SW480 (cell line): Measurements from ENCODE around the gene GRID1.

Experiments used
- DNase-seq: peaks from one replicate; pipeline ENCODE4 v3.0.0-alpha.2; 2016; ENCODE audit warnings: low spot score

The GRID1 gene

DNA sequence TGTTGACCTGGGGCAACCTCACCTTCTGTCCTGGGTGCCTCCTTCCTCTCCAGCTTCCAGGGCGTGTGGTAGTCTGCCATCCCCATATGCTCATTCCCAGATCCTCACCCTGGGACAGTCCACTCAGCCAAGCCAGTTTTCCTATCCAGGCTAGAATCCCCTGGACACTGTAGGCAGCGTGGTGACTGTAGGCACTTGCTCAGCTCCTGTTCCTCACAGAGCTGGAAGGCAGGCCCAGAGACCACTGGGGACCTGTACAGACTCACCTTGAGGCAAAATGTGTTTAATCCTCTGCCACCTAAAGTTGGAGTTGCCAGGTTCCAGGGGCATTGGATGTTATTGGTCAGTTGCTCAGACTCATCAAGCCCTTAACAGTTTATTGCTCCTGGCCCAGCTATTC lies 2.4 kb upstream of the GRID1 start:
- no peak for DNase-seq

DNA sequence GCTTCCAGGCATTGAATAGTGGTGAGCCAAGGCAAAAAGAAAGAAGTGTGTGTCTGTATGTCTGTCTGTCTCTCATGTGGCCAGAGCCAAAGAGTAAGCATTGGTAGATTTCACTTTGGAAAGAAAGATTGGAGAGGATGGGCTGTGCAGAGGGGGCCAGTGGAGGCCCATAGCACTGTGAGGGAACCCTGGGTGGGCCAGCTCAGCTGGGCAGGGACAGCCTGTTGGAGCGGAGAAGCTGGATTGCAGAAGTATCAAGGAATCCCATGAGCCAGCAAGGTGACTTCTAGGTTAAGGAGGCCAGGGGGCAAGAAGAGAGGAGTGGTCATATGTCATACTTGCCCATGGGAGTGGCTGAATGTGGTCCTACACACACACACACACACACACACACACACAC lies 1.5 kb upstream of the GRID1 start:
- no peak for DNase-seq

DNA sequence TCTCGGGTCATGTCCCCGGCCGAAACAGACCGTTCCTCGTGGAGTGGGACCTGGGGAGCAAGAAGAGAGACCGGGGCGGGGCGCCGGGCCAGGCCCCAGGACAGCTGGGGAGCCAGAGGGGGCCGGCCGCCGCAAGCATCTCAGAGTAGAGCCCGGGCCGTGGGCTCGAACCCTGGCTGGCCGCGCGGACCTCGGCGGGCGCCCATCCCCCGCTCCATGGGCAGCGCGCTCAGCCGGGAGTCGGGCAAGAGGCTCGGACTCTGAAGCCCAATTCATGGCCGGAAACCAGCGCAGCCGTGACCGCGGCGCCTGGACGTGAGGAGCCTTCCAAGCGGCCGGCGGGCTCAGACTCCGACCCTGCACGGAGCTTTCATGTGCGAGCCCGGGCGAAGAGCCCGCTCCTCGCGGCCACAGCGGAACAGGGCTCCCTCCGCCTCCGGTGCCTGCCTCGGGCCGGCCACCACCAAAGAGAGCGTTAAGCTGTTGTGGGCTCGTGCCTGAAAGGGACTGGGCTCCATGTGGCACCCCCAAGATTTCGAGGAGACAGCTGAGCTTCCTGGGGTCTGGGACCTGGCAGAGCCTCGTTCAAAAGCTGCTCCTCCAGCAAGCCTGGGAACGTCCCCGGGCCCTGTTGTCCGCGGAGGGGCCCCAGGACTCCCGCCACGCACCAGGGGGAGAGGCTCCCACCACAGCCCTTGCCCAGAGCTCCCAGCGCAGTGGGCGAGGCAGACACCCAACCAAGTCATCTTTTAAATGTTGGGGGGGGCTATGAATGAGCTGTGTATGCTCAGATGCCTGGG lies 757 bp upstream of the GRID1 start:
- no peak for DNase-seq

DNA sequence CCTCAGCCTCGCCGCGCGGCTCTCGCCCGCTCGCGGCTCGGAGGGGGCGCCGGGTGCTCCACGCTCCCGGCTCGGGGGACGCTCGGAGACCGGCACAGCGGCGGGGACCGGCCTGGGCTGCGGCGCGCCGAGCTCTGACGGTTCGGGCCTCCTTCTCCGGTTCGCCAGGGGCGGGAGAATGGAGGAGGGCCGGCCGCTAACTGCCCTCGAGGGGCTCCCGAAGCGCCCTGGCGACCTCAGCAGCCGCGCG lies 232 bp upstream of the GRID1 start:
- DNase-seq = no peak

DNA sequence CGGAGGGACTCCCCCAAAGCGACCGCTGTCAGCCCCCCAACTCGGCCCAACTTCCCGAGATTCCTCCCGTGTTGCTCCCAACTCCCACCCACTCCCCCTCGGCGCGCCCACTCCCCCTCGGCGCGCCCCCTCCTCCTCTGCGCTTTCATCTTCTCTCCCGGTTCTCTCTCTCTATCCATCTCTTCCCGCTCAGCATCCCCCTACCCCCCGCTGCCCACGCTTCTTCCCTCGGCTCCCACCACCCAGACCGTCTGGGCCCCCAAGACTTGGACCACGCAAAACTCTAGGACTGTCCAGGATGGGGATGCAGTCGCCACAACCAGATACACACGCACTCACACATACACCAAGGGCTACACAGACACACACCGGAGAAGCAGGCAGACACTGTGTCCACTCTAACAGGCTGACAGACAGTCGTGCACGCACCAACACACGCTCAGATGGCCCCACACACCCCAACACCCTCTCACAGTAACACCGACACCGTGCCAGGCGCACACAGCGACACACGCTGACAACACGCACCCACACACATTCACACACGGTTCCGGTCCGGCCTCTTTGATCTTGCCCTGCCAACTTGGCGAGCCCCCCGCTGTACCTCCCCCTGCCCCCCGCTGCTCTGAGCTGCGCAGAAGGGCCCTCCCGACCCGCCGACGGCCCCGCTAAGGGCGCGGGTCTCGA lies 1.1 kb downstream of the GRID1 start:
- no peak for DNase-seq

DNA sequence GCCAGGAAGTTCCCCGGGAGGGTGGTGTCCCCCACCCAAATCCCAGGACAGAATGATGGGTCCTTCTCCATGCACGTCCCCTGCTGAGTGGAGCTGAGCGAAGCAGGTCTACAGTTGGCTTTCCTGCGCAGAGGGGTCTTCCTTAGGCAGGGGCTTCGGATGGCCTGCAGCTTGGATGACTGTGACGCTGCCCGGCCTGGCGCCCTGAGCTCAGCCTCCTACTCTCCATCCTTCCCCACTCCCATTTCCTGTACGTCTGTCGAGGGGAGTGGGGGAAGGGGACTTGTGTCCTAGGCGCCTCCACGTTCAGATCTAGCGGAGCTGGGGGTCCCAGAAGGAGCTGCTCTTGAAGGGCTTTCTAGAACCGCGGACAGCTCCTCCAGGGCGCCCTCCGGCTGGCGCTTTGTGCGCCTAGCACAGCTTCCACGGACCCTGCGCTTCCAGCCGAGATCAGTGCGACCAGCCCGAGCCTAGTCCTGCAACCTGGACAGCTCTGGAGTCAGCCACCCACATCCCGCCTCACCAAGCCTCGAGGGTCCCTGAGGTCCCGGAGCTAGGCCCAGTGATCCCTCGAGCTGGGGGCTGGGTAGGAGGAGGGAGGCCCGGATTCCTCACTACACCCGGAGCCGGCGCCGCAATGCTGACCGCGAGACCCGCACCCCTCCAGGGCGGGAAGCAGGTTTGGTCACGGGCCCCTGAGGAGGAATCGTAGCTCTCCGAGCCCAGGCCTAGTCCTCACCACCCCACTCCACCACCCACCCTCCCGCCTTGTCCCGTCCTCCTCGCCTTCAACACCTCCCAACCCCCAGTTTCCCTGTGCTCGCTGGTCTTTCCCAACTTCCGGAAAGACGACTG lies 1.9 kb downstream of the GRID1 start:
- no peak for DNase-seq

DNA sequence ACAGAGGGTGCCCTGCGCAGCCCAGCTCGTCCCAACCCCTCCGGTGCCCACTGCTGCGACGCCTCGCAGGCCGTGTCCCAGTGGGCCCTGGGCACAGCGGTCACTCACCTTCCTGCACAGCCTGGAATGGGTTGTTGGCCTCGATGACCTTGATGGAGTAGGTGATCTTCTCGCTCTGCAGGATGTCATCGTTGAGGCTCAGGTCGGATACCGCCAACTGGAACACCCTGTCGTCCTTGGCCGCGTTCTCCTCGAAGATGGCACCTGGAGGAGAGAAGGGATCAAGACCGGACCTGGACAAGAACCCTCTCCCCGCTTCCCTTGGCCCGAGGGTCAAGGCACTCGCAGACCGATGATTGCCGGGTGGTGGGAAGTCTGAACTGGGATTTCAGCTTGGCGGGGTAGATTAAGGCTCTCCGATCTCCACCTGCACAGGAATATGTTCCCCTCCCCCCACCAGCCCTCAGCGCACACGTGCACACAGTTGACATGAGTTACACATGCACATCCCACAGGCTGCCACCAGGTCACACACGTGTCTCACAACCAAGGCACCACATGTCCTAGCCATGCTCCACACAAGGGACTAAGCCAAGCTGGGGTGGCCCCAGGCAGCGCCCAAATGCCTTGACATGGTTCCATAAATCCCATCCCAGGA lies 2.6 kb downstream of the GRID1 start:
- DNase-seq = no peak

DNA sequence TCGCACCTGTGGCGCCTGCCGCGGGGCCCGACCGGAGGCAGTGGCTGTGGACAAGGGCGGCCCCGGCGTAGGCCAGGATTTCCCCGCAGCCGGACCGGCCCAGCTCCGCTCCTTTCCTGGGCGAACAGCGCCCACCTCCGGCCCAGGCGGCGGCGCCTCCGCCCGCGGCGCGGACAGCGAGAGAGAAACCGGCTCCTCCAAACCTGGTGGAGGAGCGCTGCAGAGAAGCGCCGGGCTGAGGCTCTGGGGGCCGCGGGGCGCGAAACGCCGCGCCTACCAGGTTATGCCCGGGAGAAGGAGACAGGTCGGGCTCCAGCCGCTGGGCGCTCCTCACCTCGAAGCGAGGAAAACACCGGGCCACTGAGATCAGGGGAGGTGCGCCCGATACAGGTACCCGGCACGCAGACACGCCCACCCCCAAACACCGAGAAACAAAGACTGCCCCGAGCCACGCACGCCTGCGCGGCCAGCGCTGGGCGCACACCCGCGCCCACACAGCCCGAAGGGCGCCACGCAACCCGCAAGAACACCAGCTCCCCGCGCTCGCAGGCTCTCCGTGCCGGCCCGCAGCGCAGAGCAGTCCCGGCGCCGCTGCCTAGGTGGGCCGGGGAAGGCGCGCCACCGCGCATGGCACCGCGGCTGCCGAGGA lies 3.3 kb downstream of the GRID1 start:
- DNase-seq = no peak

DNA sequence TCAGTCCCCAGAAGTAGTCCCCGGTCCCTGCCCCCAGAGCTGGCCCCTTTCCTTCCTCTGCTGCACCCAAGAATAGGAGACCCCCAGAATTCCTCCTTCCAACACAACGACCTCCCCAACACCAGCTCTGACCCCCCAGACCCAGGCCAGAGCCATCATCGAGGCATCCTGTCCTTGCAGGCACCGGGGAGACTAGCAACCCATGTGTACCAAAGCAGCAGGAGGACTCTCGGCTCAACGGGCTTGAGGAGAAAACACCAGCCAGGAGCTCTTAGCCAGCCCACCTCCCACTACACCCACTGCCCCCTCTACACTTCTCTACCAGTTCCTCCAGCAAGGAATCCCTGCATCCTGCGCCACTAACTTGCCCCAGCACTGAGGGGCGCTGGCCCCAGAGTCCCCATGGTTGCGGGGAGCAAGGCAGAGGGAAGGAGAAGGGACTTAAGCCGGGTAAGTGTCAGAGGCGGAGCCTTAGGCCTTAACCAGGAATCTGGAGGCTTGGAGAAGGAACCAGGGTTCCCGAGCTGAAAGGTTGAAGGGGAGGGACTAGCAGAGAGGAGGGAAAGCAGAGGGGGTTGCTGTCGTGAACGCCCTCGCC lies 3.9 kb downstream of the GRID1 start:
- no peak for DNase-seq

DNA sequence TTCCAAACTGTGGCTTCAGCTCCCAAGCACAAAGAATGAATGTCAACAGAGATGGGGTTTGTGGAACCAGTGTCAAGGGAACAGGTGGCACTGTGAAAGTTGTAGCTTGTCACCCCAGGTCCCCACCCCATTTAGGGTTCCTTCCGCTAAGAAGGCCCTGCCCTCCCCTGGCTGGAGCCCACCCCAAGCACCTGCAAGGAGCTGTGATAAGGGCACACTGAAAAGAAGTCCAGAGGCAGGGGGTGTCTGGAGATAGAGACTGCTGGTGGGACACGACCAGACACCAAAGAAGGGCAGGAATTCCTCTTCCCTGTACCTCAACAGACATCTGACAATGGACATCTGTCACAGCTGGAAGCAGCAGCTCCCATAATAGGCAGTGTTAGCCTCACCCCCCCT lies 4.5 kb downstream of the GRID1 start:
- DNase-seq = no peak

DNA sequence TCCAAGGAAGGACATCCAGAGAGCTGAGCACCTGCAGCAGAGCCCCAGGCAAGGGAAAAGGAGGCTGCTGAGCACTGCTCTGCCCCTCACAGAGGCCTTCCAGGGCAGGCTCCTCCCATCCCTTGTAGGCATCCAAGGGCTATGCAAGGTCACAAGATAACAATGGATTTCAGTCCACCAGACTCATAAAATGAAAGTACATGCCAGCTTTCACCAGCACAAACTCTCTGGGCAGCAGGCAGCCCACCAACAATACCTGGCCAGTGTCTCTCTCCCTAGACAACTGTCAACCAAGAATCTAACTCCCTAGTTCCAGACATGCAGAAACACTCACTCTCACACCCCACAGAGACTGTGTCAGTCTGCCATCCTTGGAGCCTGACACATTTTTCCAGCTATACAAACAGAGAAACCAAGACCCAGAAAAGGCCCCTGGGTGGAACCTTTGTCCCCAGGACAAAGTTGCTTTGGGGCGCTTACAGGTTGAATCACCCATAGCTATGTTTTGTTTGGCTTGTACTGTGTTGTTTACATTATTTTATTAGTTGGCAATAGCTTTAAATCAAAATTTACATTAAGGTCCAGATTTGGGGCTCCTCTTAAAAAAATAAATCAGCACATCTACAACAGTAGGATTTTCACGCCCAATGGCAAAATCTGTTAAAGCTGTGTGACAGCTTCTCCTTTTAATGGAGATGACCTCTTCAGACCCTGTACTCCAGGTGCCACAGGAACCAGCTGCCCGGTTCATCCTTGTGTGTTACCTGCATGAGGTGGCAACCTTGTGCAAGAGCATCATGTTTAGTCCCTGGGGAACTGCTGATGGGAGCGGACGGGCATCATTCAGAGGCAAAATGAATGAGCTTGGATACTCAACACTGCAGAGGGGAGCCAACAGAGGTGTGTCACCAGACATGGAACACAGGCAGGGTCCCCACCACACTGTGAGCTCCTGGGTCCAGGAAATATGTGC lies 5.2 kb downstream of the GRID1 start:
- no peak for DNase-seq

DNA sequence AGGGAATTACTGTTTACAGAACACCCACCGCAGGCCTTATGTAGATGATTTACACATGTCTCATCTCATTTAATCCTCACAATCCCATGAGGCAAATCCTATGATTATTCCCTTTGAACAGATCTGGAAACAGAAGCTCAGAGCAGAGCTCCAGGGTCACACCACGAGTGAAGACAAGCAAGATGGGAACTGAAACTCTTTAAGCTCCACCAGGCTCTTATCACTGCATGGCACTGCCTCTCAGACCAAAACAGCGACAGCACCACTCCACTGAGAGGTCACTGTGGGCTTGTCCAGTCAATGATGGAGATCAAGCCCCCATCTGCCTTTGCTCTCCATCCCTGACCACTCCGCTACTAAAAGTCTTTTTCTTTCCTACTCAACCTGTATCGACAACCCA lies 5.9 kb downstream of the GRID1 start:
- DNase-seq = no peak

DNA sequence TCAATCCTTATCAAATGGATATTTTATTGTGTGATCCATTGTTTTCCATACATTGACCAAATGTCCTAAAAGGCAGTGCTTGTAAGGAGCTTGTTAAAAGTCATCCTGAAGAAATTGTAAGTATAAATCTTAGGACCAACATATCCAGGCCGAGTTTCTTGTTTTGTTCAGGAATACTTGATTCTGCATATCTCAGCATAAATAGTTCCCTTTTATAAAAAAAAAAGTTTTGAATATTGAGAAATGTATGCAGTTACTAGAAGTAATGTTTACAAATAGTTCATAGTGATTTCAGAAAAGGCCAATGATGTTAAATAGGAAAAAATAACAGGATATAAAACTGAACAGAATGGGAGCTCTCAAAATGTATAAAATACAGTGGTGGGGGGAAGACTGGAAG lies 6.6 kb downstream of the GRID1 start:
- no peak for DNase-seq

DNA sequence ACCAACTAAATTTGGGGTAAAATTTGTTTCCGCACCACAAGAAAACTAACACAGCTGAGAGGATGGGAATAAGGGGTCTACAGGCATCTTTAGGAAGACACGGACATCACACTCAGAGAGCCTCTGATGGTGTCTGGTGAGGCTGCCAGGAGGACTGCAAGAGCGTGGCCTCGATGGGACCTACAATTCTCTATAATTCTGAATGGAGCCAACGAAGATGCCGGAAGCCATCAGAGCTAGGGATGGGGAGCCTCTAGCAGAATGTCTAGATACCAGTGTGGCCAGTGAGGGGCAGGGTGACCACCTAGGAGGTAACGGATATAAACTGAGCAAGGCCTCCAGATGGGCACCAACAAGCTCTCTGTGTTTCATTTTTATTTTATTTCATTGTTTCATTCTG lies 7.5 kb downstream of the GRID1 start:
- DNase-seq = no peak

DNA sequence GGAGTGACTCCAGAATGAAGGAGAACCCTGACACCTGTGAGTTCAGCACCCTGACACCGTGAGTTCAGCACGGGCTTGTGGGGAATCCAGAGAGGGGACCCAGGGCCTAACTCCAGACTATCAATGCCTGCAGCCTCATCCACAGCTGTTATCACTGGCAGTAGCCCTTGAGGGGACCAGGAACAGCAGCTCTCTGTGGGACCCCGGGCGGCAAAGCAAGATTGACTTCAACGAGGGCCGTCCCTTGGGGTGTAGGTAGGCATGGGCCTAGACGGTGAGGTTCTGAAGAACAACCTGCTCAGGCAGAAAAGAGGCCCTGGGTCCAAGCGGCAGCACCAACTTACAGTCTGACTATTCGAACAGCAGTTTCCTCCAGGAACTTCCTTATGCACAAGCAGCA lies 8.9 kb downstream of the GRID1 start:
- DNase-seq = no peak

DNA sequence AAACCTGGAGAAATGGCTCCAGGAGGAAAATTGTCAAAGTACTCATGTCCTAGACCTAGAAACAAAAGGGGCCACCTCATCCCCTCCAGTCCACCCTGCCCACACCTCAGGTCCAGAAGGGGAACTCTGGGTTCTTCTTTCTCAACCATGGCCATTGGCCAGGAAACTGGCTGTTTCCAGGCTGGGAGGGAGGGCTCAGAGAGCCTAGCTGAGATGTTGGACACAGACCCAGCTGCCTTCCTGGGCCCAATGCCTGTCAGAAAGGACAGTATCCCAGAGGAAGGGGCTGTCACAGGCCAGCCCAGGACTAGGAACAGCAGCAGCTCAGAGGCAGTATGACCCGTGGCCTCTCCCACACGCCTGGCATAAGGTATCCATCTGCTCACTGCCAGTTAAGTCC lies 9.6 kb downstream of the GRID1 start:
- no peak for DNase-seq

DNA sequence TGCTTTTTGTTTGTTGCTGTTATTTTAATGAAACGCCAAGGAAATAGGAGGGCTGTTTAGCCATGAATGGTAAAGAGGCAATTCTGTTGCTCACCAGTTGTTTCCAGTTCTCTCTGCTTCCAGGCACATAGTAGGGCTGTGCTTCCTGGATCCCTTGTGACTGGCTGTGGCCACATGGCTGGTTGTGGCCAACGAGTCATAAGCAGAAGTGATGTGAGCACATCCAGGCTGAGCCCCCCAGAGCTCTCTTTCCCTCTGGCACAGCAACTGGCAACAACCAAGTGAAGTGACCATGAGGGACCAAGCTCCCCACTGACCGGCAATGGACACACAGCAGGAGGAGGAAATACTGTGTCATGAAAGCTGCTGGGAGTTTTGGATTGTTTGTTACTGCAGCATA lies 10.3 kb downstream of the GRID1 start:
- DNase-seq = no peak

DNA sequence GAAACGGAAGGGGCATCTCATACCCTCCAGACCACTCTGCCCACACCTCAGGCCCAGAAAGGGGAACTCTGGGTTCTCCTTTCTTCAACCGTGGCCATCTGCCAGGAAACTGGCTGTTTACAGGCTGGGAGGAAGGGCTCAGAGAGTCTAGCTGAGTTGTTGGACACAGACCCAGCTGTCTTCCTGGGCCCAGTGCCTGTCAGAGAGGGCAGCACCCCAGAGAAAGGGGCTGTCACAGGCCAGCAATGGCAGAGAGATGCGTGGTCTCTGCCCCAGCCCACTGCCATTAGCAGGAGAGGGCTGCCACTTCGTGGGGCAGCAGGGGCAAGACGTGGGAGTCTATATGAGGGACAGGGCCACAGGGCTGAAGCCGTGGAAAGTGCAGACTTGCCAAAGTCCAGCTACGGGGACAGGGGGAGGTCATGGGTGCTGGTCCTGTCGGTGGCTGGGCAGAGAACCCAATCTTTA lies 11.0 kb downstream of the GRID1 start:
- DNase-seq = no peak

DNA sequence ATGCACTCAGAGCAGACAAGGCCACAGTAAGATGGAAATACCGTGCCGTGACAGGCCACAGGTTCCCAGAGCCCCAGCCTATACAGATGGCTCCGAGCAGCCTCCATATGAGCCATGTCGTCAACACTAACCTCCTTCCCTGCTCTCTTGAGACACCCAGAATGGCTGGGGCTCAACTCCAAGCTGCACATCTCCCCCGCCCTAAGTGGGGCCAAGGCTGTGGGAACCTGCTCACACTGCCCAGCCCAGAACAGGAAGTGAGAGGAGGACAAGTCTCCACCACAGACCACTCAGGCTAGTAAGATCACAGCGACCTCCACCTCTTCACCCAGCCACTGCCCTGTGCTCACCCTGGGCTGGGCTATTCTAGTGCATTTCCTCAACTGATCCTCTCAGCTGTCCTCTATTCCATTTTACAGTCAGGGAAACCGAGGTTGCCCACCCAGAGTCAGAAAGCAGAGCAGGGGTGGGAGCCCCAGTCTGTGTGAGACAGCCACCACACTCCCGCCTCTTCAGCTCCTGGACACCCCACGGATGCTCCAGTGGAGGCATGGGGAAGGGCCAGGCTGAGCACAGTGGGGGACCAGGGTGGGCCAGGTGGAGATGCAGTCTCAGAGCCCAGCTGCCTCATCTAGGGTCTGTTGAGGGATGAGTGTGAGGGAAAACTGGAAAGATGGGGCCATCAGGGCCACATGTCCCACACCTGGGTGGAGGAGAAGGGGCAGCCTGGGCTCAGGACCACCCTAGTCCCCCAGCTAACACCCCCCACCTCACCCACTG lies 11.6 kb downstream of the GRID1 start:
- DNase-seq = no peak
